ENCODE results near the gene LGALS8.
"Not testable (repeated sequence)": the region's sequence is repeated elsewhere in the genome, so short reads cannot be mapped to it uniquely, and the experiment has no call there.

Gene LGALS8

GRCh38 chr1:236523704-236524141 lies at the start of gene LGALS8:
Gene LGALS8, plus strand, starts transcription at chr1:236523982. Its CDS starts 2,089 bp downstream, at chr1:236526071.
- H3K4me1 ChIP-seq (ENCODE audit: control insufficient read depth, insufficient read depth, low read length), result peaks cover 18% of the 10 kb centered on the region
- peak within 1 kb of the TSS; percentile 89 for H3K9ac ChIP-seq (ENCODE audit: low read length)
- DNase-seq (ENCODE audit: low read depth), result peak; percentile 91
- H3K27me3 ChIP-seq (replicated peaks; ENCODE audit: control insufficient read depth, insufficient read depth, low read length), result no peaks in the 10 kb centered on the region
- H3K9me3 ChIP-seq (ENCODE audit: control insufficient read depth, low read length), result no peaks in the 10 kb centered on the region
- H3K36me3 ChIP-seq (ENCODE audit: control insufficient read depth, insufficient read depth, low read length, severe bottlenecking), result peaks cover 17% of the 10 kb centered on the region
- peak within 1 kb of the TSS; percentile 89 for H3K4me3 ChIP-seq (ENCODE audit: low read length)

DNA sequence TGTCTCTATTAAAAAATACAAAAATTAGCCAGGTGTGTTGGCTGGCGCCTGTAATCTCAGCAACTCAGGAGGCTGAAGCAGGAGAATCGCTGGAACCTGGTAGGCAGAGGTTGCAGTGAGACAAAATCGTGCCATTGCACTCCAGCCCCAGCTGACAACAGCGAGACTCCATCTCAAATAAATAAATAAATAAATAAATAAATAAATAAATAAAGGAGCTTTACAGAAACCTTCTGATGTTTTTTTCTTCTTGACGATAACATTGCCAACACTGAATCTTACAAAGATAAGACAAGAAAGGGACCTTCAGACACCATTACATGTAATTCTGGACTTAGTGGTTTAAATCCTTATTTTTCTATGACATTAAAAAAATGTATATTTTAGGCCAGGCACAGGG lies 47.8 kb upstream of the LGALS8 start:
- H3K9me3 ChIP-seq (ENCODE audit: control insufficient read depth, low read length), result no peaks in the 10 kb centered on the region
- no peaks in the 10 kb centered on the region for H3K36me3 ChIP-seq (ENCODE audit: control insufficient read depth, insufficient read depth, low read length, severe bottlenecking)
- H3K27me3 ChIP-seq (replicated peaks; ENCODE audit: control insufficient read depth, insufficient read depth, low read length), result peaks cover 5% of the 10 kb centered on the region
- no peak for DNase-seq (ENCODE audit: low read depth)
- no peaks in the 10 kb centered on the region for H3K4me1 ChIP-seq (ENCODE audit: control insufficient read depth, insufficient read depth, low read length)
- no peak overlapping the region for H3K4me3 ChIP-seq (ENCODE audit: low read length)
- H3K9ac ChIP-seq (ENCODE audit: low read length), result no peak overlapping the region

GRCh38 chr1:236480758-236481436 lies 42.9 kb upstream of the LGALS8 start:
- Histone ChIP-seq H3K9ac (ENCODE audit: low read length) (no peak overlapping the region), H3K4me3 (ENCODE audit: low read length) (no peak overlapping the region), H3K36me3 (ENCODE audit: control insufficient read depth, insufficient read depth, low read length, severe bottlenecking) (no peaks in the 10 kb centered on the region), H3K27me3 (replicated peaks; ENCODE audit: control insufficient read depth, insufficient read depth, low read length) (peaks cover 12% of the 10 kb centered on the region), H3K9me3 (ENCODE audit: control insufficient read depth, low read length) (no peaks in the 10 kb centered on the region), H3K4me1 (ENCODE audit: control insufficient read depth, insufficient read depth, low read length) (no peaks in the 10 kb centered on the region)
- DNase-seq (ENCODE audit: low read depth), result no peak

GRCh38 chr1:236484310-236484971 lies 39.3 kb upstream of the LGALS8 start:
- DNase-seq (ENCODE audit: low read depth), result no peak
- H3K27me3 ChIP-seq (replicated peaks; ENCODE audit: control insufficient read depth, insufficient read depth, low read length), result peaks cover 26% of the 10 kb centered on the region
- no peak overlapping the region for H3K9ac ChIP-seq (ENCODE audit: low read length)
- H3K4me1 ChIP-seq (ENCODE audit: control insufficient read depth, insufficient read depth, low read length), result no peaks in the 10 kb centered on the region
- no peaks in the 10 kb centered on the region for H3K9me3 ChIP-seq (ENCODE audit: control insufficient read depth, low read length)
- no peak overlapping the region for H3K4me3 ChIP-seq (ENCODE audit: low read length)
- no peaks in the 10 kb centered on the region for H3K36me3 ChIP-seq (ENCODE audit: control insufficient read depth, insufficient read depth, low read length, severe bottlenecking)

DNA sequence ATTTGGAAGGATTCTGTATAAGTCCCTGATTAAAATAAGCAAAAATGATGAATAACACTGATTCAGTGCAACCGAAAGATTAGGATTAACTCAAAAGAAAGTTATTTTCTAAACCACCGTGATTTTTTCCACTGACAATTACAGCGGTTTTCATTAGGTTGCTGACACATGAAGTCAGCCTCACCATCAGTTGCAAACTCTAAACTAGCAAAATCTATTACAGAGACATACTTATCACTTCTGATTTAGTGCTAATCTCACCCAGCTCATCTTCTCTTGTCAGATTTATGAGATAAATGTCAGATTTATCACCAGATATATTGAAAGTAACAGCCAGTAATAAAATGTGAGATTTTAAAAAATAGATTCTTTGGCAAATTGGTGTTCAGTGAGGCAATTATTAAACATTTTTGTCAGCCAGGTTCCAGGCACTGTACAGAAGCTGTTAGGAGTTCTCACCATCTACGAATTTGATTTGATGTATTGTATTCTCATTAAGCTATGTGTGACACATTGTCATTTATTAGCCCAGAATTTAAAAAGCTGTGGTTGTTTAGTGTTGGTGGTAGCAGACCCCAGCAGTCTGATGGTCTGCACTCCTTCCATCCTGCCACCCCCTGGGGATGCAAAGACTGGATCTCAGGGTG lies 37.3 kb upstream of the LGALS8 start:
- Histone ChIP-seq H3K4me3 (ENCODE audit: low read length) (no peak overlapping the region), H3K9ac (ENCODE audit: low read length) (no peak overlapping the region), H3K4me1 (ENCODE audit: control insufficient read depth, insufficient read depth, low read length) (no peaks in the 10 kb centered on the region), H3K9me3 (ENCODE audit: control insufficient read depth, low read length) (no peaks in the 10 kb centered on the region), H3K27me3 (replicated peaks; ENCODE audit: control insufficient read depth, insufficient read depth, low read length) (peaks cover 26% of the 10 kb centered on the region), H3K36me3 (ENCODE audit: control insufficient read depth, insufficient read depth, low read length, severe bottlenecking) (no peaks in the 10 kb centered on the region)
- DNase-seq (ENCODE audit: low read depth), result no peak

GRCh38 chr1:236489161-236489560 lies 34.6 kb upstream of the LGALS8 start:
- H3K4me1 ChIP-seq (ENCODE audit: control insufficient read depth, insufficient read depth, low read length); H3K36me3 ChIP-seq (ENCODE audit: control insufficient read depth, insufficient read depth, low read length, severe bottlenecking); H3K4me3 ChIP-seq (ENCODE audit: low read length); H3K9me3 ChIP-seq (ENCODE audit: control insufficient read depth, low read length); DNase-seq (ENCODE audit: low read depth); H3K9ac ChIP-seq (ENCODE audit: low read length): not testable (repeated sequence)
- peaks cover 24% of the 10 kb centered on the region for H3K27me3 ChIP-seq (replicated peaks; ENCODE audit: control insufficient read depth, insufficient read depth, low read length)

DNA sequence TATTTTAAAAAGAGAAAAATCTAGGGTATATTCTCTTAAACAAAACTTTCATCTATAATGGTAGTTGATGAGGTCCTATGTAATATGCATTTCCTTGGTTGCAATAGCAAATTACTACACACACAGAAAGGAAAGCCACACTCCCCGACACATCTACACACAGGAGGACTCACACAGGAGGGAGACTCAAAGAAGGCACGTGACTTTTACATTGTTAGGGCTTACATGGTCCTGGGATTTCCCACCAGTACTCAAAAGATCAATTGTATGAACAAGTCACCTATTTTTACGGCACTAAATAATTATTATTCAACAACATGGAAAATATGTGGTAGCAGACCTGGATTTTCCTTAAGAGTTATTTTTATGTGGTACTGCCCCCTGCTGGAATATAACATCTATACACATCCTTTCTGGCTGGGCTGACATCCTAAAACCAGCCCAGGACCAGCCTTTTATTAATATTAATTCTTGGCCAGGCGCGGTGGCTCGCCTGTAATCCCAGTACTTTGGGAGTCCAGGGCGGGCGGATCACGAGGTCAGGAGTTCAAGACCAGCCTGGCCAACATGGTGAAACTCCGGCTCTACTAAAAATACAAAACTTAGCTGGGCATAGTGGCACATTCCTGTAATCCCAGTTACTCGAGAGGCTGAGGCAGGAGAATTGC lies 33.9 kb upstream of the LGALS8 start:
- H3K9ac ChIP-seq (ENCODE audit: low read length), result no peak overlapping the region
- H3K4me3 ChIP-seq (ENCODE audit: low read length), result no peak overlapping the region
- peaks cover 30% of the 10 kb centered on the region for H3K27me3 ChIP-seq (replicated peaks; ENCODE audit: control insufficient read depth, insufficient read depth, low read length)
- H3K36me3 ChIP-seq (ENCODE audit: control insufficient read depth, insufficient read depth, low read length, severe bottlenecking), result no peaks in the 10 kb centered on the region
- DNase-seq (ENCODE audit: low read depth), result peak; percentile 85
- no peaks in the 10 kb centered on the region for H3K4me1 ChIP-seq (ENCODE audit: control insufficient read depth, insufficient read depth, low read length)
- no peaks in the 10 kb centered on the region for H3K9me3 ChIP-seq (ENCODE audit: control insufficient read depth, low read length)

DNA sequence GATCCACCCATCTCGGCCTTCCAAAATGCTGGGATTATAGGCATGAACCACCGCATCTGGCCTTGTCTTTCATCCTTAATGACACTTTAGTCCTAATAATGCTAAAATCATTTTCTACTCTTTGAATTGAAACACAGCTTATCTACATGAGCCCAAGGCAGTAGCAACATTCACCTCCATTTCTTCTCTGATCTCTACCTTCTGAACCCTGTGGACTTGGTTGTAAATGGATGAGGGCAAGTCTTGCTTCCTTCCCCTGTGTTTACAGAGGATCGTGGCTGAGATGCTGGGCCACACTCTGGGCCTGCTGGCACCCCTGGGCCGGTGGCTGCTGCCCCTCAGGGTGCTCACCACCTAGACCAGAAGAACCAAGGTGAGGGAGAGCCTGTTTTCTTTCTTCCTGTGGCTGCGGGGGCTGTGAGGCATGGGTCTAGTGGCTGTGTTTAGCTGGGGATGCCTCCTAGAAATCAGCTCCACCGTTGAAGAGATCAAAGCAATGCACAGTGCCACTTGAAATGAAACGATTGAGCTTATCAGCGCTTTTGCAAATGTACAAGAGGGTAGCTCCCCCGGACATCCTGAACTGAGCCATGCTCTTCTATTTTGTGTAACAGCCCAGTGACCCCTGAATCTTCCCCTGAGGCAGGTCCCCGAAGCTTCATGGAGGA lies 32.2 kb upstream of the LGALS8 start:
- DNase-seq (ENCODE audit: low read depth), result no peak
- Histone ChIP-seq H3K4me3 (ENCODE audit: low read length) (no peak overlapping the region), H3K27me3 (replicated peaks; ENCODE audit: control insufficient read depth, insufficient read depth, low read length) (peaks cover 37% of the 10 kb centered on the region), H3K9me3 (ENCODE audit: control insufficient read depth, low read length) (no peaks in the 10 kb centered on the region), H3K9ac (ENCODE audit: low read length) (no peak overlapping the region), H3K36me3 (ENCODE audit: control insufficient read depth, insufficient read depth, low read length, severe bottlenecking) (no peaks in the 10 kb centered on the region), H3K4me1 (ENCODE audit: control insufficient read depth, insufficient read depth, low read length) (no peaks in the 10 kb centered on the region)

- DNase-seq (ENCODE audit: low read depth), result no peak
- H3K4me3 ChIP-seq (ENCODE audit: low read length), result no peak overlapping the region
- H3K27me3 ChIP-seq (replicated peaks; ENCODE audit: control insufficient read depth, insufficient read depth, low read length), result peaks cover 31% of the 10 kb centered on the region
- H3K36me3 ChIP-seq (ENCODE audit: control insufficient read depth, insufficient read depth, low read length, severe bottlenecking), result no peaks in the 10 kb centered on the region
- no peak overlapping the region for H3K9ac ChIP-seq (ENCODE audit: low read length)
- H3K9me3 ChIP-seq (ENCODE audit: control insufficient read depth, low read length), result no peaks in the 10 kb centered on the region
- H3K4me1 ChIP-seq (ENCODE audit: control insufficient read depth, insufficient read depth, low read length), result no peaks in the 10 kb centered on the region
Observed at GRCh38 chr1:236492378-236492777, 31.4 kb upstream of the LGALS8 start.

DNA sequence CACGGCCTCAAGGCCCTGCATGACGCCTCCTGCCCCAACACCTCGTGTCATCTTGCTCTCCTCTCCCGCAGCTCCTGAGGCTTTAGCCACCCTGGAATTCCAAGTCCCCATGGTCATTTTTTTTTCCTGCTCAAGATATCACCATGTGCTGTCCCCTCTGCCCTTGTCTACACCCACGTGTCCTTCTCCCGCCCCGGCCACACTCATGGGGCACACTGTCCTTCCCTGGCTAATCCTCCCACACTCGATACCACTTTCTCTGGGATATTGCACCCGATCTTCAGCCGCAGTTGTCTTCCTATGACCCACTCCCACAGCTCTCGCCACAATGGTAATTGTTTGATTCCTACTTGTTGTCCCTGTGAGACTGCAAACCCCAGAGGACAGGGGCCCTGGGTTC lies 29.7 kb upstream of the LGALS8 start:
- Histone ChIP-seq H3K36me3 (ENCODE audit: control insufficient read depth, insufficient read depth, low read length, severe bottlenecking) (no peaks in the 10 kb centered on the region), H3K4me3 (ENCODE audit: low read length) (no peak overlapping the region), H3K4me1 (ENCODE audit: control insufficient read depth, insufficient read depth, low read length) (no peaks in the 10 kb centered on the region), H3K27me3 (replicated peaks; ENCODE audit: control insufficient read depth, insufficient read depth, low read length) (peaks cover 27% of the 10 kb centered on the region), H3K9me3 (ENCODE audit: control insufficient read depth, low read length) (no peaks in the 10 kb centered on the region), H3K9ac (ENCODE audit: low read length) (no peak overlapping the region)
- no peak for DNase-seq (ENCODE audit: low read depth)

Measured in adipocyte (in vitro differentiated cells).